GM12865 (cell line): ENCODE results near the gene CFAP157.

Experiments used
- DNase-seq: peaks from one replicate; pipeline ENCODE4 v3.0.0; 2010; ENCODE audit warnings: low read depth
- H3K4me3 ChIP-seq: 2 replicates; pipeline ENCODE4 v1.5.1; 2011; ENCODE audit warnings: mild to moderate bottlenecking, low read depth, low read length, control low read depth
- CTCF ChIP-seq: IDR thresholded peaks from 2 replicates; pipeline ENCODE4 v1.5.1; 2011; ENCODE audit warnings: low read length, control low read depth, low read depth, inconsistent platforms; ENCODE audit not compliant: insufficient read depth; ENCODE audit errors: missing control alignments

The CFAP157 gene

GRCh38 chr9:127742435-127743088 is 35.8 kb downstream of the CFAP157 start:
- no peak for DNase-seq
- no peak overlapping the region for H3K4me3 ChIP-seq

GRCh38 chr9:127744398-127745110 is 37.8 kb downstream of the CFAP157 start:
- no peak for TF ChIP-seq CTCF
- H3K4me3 ChIP-seq = no peak overlapping the region
- no peak for DNase-seq

More at GRCh38 chr9:127742435-127743088, 35.8 kb downstream of the CFAP157 start:
- TF ChIP-seq CTCF = no peak

GRCh38 chr9:127746959-127747569 is 40.3 kb downstream of the CFAP157 start:
- no peak overlapping the region for H3K4me3 ChIP-seq
- no peak for DNase-seq
- TF ChIP-seq CTCF = no peak

- H3K4me3 ChIP-seq = no peak overlapping the region
- TF ChIP-seq CTCF = no peak
- no peak for DNase-seq
Measured at GRCh38 chr9:127749090-127749787, 42.5 kb downstream of the CFAP157 start.

GRCh38 chr9:127751269-127752054 is 44.7 kb downstream of the CFAP157 start:
- TF ChIP-seq CTCF = no peak
- DNase-seq = no peak
- no peak overlapping the region for H3K4me3 ChIP-seq

- DNase-seq = no peak
- TF ChIP-seq CTCF = no peak
- H3K4me3 ChIP-seq = no peak overlapping the region
Measured at GRCh38 chr9:127753148-127753547, 46.4 kb downstream of the CFAP157 start.
